NCI-H82 (cell line): ENCODE measurements around the gene RAP1A.
"Not testable (repeated sequence)": the region's sequence is repeated elsewhere in the genome, so short reads cannot be mapped to it uniquely, and the experiment has no call there.

ENCODE experiments used
- DNase-seq: peaks from one replicate; lab custom pipeline; 2025; lab: John Stamatoyannopoulos, UW

Gene RAP1A

DNA sequence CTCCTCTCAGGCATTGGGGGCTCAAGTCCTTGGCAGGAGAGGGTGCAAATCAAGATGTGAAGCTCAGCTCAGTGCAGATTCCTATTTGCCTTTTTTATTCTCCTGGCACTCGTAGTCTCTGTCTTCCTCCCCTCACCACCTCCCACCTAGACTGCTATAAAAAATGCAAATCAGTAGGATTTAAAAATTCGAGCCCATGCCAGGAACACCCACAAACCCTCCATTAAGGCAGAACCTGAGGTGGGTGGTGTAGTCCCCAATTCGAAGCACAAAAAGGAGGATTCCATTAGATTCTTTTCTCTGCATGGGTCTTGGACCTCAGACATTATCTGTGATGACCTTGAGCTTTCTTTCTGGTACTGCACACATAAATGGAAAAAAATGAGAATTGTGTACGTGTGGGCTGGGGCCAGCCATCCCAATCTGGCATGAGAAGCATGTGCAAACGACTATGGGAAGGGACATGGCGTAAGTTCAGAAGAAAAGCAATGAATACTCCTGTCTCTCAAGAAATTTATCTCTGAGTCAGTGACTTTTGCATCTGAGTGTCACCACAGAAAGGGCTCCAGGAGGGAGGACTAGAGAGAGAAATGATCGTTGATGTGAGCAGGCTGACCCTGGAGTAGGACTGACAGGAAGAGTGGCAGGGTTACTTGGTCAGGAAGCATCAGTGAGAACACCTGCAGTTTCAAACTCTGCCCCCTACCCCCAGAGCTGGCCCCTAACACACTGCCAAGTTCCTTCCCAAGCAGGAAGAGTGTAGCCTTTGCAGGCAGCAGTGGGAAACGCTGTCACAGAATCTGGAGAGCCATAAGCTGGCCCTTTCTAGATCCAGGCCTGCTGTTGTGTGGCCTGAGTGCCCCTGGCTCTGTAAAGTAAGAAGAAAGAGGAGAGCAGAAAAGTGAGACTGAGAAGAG lies 117.9 kb downstream of the RAP1A start:
- DNase-seq = peak; percentile 50

GRCh38 chr1:111738133-111738435 lies 118.5 kb downstream of the RAP1A start:
- DNase-seq = no peak

- peak; percentile 87 for DNase-seq
Measured at GRCh38 chr1:111738436-111739193, 119.0 kb downstream of the RAP1A start.

- peak; percentile 92 for DNase-seq
Measured at GRCh38 chr1:111739194-111739924, 119.8 kb downstream of the RAP1A start, which contains the start of gene INKA2. TSS of gene INKA2 (minus strand) at chr1:111739395. CDS start at chr1:111739242, 153 bp downstream.

DNA sequence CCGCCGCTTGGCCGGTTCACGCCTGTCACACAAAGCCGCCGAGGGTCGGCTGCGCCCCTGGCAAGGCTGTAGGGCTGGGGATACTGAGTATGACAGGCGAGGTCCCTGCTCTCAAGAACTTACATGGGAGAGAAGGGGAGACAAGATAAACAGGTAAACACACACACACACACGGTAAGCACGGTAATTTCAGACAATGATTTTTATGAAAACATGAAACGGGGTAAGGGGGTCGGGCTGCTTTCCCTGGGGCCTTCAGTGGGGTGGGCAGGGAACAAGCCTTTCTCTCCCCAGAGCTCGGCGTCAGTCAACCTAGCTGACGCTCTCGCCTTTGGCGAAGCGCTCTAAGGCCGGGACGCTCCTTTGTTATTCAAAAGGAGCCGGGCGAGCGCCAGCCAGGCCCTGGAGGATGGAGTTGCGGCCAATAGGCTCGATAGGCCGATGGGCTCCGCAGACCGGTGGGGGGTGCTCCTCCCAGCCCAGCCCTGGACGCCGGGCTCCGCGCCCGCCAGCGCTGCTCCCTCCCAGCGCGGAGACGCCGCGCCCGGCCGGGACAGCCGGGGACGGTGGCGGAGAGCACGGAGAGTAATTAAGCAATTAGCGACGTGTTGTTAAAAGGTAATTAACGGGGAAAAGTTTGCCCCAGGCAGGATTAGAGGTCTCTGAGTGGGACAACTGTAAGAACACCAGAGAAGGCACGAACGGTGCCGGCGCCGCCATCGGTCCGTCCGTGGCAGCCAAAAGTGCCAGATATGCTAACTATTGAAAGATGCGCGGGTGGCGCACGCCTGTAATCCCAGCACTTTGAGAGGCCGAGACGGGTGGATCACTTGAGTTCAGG lies 120.6 kb downstream of the RAP1A start:
- DNase-seq = peak; percentile 76

GRCh38 chr1:111742292-111742691 lies 122.7 kb downstream of the RAP1A start:
- not testable (repeated sequence) for DNase-seq

DNA sequence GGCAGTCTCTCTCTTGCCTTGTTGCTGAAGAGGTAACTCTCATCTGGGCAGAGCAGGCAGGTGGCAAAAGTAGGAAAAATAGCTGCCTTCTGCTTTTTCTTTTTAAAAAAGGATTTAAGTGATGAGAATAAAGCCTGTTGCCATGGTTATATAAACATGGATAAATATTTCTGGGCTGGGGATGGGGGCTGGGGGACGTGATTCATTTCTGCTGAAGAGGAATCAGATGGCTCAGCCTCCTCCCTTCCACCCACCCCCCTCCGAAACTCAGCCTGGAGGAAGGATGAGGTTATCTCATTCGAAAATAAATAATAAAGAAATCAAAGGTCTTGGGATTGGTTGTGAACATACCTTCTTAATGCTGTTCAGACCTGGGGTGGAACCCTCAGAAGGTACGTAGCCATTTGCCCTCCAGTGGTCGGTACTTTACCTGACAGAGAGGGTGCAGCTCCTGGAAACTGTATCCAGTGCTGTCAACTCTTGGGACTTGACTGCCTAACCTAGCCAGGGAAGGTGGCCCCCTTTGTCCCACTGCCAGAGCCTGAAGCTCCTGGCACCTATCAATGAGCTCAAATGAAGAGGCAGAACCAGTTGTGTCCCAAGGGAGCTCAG lies 123.5 kb downstream of the RAP1A start:
- DNase-seq = no peak

- no peak for DNase-seq
Measured at GRCh38 chr1:111743679-111744101, 124.1 kb downstream of the RAP1A start.

DNA sequence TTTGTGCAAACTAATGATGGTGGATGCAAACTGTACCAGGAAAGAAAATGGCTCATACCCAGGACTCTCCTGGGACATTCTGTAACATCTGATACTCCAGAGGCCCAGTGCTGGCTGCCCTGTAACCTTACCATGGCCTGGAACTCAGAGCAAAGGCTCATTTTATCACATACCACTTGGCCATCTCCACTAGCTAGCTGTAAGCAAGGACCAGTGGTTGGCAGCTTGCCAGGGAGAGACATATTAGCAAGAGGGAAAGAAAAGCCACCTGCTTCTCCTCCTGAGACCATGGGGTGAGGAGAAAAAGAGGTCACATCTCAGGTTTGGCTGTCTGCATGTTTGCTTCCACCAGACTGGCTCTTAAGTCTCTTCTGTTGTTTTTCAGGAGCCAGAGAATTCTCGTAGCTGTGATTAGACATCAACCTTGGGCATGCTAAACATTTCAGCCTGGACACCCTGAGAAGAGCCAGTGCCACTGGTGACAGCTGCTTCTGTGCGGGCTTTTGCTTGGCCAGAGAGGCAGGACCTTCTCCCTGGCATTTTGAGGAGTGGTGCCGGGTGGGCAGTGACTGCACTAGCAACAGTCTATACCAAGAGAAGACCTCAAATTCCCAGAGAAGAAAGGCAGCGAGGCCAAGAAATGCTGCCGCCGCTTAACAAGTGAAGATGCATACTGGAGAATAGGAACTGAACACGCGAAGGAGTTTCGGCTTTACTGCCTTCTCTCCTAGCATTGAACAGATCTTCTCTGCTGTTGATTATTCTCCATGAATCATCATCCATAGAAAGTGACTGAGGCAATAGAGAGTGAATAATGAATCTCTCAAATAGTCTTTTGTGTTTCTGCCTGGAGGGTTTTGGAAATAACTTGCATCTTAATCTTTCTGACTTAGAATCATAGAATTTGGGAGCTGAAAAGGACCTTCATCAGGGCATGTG lies 126.4 kb downstream of the RAP1A start:
- peak; percentile 53 for DNase-seq

- DNase-seq = no peak
Measured at GRCh38 chr1:111746614-111746999, 127.0 kb downstream of the RAP1A start.

DNA sequence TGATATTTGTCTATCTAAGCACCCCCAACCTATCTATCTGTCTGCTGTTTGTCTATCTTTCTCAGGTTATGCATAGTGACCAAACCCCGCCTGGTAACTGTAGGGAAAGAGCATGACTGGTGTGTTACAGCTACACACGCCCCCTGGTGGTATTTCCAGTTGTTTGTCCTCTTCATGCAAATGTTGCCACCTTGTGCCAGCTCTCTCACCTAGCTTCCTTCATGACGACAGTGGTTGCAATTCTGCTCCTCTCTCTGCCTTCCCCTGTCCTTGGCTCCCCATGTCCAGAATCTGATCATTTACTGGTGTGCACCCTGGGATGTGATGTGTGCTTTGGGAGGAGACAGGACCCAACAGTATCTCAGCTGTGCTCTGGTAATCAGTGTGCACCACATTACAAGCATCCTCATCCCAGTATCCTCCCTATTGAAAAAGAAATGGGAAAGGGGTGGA lies 127.7 kb downstream of the RAP1A start:
- DNase-seq = peak; percentile 87

DNA sequence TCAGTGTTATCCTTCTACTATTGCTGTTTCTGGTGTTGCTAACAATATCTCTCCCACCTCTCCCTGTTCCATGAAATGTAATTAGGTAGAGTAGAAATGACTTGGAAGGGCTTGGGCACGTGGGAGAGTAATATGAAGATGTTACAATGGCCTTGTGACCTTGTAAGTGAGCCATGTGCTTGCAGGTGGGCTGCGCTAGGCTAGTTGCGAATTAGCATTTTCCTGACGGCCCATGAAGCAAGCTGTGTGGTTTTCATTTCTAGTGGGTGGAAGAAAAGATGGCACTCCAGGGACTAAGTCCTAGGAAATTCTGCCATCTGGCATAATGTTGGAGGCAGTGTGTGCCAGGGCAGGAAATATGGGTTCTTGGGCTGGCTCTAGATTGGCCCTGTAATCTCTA lies 128.4 kb downstream of the RAP1A start:
- DNase-seq = no peak

DNA sequence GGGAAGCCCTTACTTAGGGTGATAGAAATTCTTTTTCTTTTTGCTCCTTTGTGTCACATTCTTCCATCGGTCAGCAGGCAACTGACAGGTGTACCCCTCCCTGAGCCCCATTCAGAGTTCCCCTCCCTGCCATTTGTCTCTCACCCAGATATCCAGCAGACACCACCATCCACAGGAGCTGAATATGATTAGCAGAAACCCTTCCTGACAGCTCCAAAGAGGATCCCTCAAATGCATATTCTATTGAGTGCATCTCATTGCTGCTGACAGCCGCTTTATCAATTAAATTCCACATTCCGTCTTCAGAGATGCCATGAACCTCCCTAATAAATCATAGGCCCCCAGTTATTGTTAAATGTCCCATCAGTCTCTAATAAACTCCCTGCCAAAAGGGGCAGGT lies 130.0 kb downstream of the RAP1A start:
- DNase-seq = no peak

- DNase-seq = peak; percentile 34
Measured at GRCh38 chr1:111750856-111751255, 131.3 kb downstream of the RAP1A start.

DNA sequence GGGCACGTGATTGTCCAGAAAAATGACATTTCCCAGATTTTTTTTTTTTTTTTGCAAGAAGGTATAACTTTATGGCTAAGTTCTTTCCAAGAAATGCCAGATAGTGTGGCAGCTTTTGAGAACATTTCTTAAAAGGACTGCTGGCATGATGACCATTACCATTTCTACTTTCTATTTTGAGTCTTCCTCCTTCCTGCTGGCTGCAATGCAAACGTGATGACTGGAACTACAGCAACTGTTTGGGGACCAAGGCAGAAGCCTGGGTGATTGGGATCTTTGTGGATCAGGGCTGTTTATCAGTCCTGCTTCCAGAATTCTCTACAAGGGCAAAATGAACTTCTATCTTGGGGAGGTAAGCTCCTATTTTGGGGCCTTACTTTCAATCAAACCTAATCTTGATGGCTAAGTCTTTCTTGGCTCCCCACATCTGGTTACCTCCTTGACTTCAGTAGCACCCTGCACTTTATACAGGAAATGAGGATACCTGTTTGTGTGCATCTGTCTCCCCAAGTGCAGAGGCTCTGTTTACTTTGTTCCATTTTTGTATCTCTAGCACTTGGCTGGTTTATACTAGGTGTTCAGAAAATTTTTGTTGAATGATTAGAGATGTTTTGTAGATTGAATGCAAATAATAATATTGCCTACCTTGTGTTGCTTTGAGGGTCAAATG lies 132.5 kb downstream of the RAP1A start:
- DNase-seq = no peak

- DNase-seq = peak; percentile 72
Measured at GRCh38 chr1:111754984-111755330, 135.4 kb downstream of the RAP1A start.

DNA sequence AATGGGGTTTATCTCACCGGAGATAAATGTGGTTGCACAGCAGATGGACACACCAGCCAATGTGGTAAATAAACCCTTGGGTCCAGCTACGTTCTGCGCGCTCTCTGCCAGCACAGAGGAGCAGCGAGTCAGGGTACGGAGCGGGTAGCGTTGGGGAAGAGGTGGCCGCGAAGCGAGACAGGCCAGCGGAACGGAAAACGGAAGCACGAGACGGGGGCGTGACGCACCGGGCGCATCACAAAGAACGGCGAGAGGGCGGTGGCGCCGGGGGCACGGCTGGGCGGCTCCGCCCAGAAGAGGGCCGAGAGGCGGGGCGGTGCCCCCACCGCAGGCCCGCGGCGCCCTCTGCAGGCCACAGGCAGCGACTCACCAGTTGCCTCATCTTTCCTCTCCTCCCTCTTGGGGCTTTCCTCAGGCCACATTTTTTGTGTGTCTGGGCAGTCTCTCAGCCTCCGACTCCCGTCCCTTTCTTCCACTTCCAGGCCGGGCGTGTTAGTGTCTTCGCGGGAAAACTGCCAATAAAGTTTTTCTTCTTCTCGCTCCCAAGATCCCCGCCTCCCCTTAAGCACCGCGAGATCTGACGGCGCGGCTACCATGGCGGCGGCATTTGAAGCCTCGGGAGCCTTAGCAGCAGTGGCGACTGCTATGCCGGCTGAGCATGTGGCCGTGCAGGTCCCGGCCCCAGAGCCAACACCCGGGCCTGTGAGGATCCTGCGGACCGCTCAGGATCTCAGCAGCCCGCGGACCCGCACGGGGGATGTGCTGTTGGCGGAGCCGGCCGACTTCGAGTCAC lies 135.9 kb downstream of the RAP1A start, which contains the start of gene DDX20:
Gene DDX20 (plus strand): TSS at position 571 of the 793 bp plus-strand sequence. CDS start 24 bp downstream, at position 595.
- peak; percentile 99 for DNase-seq

DNA sequence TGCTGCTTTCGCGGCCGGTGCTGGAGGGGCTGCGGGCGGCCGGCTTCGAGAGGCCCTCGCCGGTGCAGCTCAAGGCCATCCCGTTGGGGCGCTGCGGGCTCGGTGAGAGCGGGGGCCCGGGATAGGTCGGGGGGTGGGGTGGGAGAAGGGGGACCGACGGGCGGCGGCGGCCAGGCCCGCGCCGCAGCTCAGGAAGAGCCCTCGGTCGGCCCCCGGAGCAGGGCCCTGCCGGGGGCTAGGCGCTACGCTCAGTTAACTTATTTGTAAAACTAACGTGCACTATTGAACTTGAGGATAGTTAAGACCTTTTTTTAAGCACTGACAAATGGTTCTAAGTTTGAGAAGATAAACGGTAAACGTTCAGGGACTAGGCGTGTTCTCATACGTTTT lies 136.5 kb downstream of the RAP1A start:
- no peak for DNase-seq
